ENCODE data around the gene H6PD.

The H6PD gene

GRCh38 chr1:9302745-9303524, 68.4 kb downstream of the H6PD start:
- H3K9me3 ChIP-seq, result no peaks in the 10 kb centered on the region
- no peaks in the 10 kb centered on the region for H3K36me3 ChIP-seq
- H3K4me1 ChIP-seq, result no peaks in the 10 kb centered on the region
- peak; percentile 40 for DNase-seq
- H3K4me3 ChIP-seq (ENCODE audit: low read depth, low read length), result peak overlapping the region; percentile 16; the same call in 1 of the 2 replicates
- no peaks in the 10 kb centered on the region for H3K27me3 ChIP-seq
- no peak for TF ChIP-seq CTCF (IDR thresholded peaks at IDR 0.05; ENCODE audit: low read depth, low read length)

DNA sequence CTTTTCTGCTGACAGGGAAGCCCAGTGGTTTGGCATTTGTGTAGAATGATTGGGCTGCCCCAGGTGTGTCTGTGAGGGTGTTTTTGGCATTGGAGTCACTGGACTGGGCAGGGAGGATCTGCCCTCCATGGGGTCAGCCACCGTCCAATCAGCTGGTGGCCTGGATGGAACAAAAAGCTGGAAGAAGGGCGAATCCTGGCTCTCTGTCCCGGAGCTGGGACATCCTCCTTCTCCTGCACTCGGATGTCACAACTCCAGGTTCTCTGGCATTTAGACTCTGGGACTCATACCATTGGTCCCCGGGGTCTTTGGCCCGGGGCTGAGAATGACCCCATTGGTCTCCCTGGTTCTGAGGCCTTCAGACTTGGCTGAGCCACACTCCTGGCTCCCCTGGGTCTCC, 69.3 kb downstream of the H6PD start:
- no peaks in the 10 kb centered on the region for H3K27me3 ChIP-seq
- no peak for DNase-seq
- H3K36me3 ChIP-seq, result no peaks in the 10 kb centered on the region
- H3K9me3 ChIP-seq, result no peaks in the 10 kb centered on the region
- H3K4me3 ChIP-seq (ENCODE audit: low read depth, low read length), result no peak overlapping the region
- no peak for TF ChIP-seq CTCF (IDR thresholded peaks at IDR 0.05; ENCODE audit: low read depth, low read length)
- H3K4me1 ChIP-seq, result no peaks in the 10 kb centered on the region

DNA sequence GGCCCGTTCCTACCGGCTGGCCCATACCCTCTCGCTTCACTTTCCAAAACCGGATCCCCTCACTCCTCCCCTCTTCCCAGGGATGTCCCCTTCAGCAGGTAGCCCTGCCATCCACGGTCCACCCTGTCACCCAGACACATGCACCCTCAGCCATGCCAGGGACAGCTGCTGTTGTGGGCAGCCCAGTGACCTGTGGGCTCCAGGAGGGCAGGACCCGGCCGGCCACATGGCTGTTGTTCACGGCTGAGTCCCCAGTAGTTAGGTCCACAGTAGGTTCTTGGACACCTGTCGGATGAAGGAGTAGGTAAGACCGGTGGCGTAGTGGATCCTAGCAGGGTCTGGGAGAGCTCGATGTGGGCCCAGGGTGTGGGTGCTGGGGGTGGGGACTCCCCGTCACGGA, 70.6 kb downstream of the H6PD start:
- DNase-seq, result no peak
- H3K36me3 ChIP-seq, result no peaks in the 10 kb centered on the region
- no peaks in the 10 kb centered on the region for H3K9me3 ChIP-seq
- H3K4me1 ChIP-seq, result no peaks in the 10 kb centered on the region
- no peaks in the 10 kb centered on the region for H3K27me3 ChIP-seq
- no peak overlapping the region for H3K4me3 ChIP-seq (ENCODE audit: low read depth, low read length)
- TF ChIP-seq CTCF (IDR thresholded peaks at IDR 0.05; ENCODE audit: low read depth, low read length), result no peak

GRCh38 chr1:9306006-9306405, 71.4 kb downstream of the H6PD start:
- Histone ChIP-seq H3K9me3 (no peaks in the 10 kb centered on the region), H3K4me3 (ENCODE audit: low read depth, low read length) (no peak overlapping the region), H3K4me1 (no peaks in the 10 kb centered on the region), H3K36me3 (no peaks in the 10 kb centered on the region), H3K27me3 (no peaks in the 10 kb centered on the region)
- DNase-seq, result no peak
- TF ChIP-seq CTCF (IDR thresholded peaks at IDR 0.05; ENCODE audit: low read depth, low read length), result no peak

- Histone ChIP-seq H3K4me1 (no peaks in the 10 kb centered on the region), H3K27me3 (no peaks in the 10 kb centered on the region), H3K36me3 (no peaks in the 10 kb centered on the region), H3K4me3 (ENCODE audit: low read depth, low read length) (no peak overlapping the region), H3K9me3 (no peaks in the 10 kb centered on the region)
- no peak for TF ChIP-seq CTCF (IDR thresholded peaks at IDR 0.05; ENCODE audit: low read depth, low read length)
- DNase-seq, result peak; percentile 33
These were observed 72.7 kb downstream of the H6PD start for GRCh38 chr1:9307303-9307702.

GRCh38 chr1:9308236-9308785, 73.7 kb downstream of the H6PD start:
- no peak for TF ChIP-seq CTCF (IDR thresholded peaks at IDR 0.05; ENCODE audit: low read depth, low read length)
- H3K27me3 ChIP-seq, result no peaks in the 10 kb centered on the region
- no peaks in the 10 kb centered on the region for H3K4me1 ChIP-seq
- no peaks in the 10 kb centered on the region for H3K9me3 ChIP-seq
- H3K36me3 ChIP-seq, result no peaks in the 10 kb centered on the region
- no peak overlapping the region for H3K4me3 ChIP-seq (ENCODE audit: low read depth, low read length)
- no peak for DNase-seq
